ENCODE measurements around the gene GCDH.
"Not testable (repeated sequence)": the region's sequence is repeated elsewhere in the genome, so short reads cannot be mapped to it uniquely, and the experiment has no call there.

GCDH gene

DNA sequence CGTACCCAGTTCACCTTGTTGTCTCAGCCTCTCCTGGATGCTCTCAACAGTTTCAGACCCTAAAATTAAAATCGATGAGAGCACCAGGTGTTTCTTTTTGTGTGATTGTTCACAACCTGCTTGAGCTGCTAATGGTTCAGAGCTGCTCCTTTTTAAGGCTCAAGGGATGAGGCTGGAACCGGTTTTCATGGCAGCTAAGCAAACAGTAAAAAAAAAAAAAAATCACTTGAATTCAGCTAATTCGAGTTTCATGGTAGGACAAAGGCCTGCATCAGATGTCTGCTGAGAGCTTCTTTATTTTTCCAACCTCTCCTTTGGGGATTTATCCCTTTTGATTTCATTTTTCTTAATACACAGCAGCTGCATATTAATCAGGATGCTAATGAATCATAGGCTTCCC, 21.6 kb downstream of the GCDH start:
- DNase-seq: no peak

DNA sequence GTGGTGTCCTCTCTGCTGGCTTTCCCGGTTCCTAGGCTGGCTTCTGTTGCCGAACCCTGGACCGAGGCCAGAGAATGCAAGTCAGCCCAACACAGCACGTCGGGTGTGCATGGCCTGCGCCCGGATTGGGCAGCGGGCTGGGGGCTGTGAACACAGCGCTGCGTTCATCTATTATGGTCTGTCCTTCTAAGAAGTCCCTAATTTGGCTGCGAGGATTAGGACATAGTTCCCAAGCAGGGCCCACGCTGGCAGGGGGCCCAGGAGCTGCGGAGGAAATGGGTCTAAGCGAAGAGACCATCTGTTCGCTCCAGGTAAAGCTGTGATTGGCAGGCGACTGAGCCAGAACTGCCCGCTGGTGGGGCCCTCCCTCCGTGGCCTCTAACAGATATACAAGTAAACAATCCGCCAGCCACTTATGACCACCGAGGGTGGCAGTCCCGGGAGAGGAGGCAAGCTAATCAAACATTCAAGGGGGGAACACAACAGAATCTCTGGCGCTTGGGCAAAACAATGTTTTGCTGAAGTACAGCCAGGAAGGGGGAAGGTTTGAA, 22.1 kb downstream of the GCDH start:
- DNase-seq: no peak

DNA sequence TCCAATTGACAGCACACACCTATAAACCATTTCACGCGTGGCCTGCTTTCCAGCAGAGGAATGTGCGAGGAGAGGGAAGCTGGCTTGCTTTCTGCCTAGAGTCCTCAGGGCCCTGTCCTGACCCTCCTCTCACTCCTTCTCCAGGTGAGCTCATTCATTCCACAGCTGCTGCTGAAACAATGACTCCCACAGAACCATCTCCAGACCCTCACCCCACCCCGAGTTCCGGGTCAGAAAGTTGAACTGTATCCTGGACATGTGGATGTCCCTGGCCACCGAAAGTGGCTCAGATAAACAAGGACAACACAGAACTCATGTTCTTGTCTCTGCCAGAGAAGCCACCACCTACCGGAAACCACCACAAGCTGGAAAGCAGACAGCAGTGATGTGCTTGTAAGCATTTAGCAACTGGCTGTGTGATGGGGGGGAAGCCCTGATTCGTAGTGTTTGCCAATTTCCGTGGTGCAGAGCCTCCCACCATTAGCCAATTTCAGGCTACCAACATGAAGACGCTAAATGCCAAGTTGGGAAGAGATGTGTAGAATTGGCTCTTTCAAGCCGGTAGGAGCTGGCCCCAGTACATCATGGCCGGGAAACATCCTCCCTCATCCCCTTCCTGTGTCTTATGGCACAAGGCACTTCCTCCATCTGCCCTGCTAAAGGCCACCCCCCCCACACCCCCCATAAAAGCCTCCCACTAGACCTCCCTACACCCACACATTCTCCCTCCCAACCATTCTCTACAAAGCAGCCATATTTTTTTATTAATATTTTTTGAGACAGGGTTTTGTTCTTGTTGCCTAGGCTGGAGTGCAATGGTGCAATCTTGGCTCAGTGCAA, 23.1 kb downstream of the GCDH start:
- DNase-seq: peak; percentile 47

DNA sequence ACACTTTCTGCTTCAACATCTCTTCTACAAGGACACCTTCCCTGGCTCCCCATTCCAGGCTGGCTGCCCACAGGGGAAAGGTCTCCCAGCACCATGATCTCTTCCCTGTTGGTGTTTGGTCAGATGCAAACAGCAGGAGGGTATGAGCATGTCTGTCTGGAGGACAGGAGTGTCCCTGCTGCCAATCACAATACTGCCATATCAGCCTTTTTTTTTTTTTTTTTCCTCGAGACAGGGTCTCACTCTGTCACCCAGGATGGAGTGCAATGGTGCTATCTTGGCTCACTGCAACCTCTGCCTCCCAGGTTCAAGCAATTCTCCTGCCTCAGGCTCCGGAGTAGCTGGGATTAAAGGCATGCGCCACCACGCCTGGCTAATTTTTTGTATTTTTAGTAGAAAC, 24.9 kb downstream of the GCDH start:
- not testable (repeated sequence) for DNase-seq

DNA sequence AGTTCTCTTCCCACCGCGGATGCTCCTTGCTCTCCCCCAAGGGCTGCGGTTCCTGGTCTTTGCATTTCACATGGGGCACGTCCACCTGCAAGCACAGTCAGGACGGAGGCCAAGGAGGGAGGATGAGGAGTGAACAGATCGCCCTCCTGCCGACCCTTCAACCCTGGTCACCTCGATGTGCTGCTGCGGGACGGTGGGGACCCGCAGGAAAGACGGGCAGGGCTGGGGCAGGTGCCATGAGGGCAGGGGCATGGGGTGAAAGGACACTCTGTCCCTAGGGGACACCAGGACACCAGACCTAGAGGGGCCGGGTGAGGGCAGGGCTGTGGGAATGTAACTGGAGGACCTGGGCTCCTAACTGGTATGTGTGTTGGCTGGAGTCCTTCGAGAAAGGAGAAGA, 27.3 kb downstream of the GCDH start:
- DNase-seq: no peak

DNA sequence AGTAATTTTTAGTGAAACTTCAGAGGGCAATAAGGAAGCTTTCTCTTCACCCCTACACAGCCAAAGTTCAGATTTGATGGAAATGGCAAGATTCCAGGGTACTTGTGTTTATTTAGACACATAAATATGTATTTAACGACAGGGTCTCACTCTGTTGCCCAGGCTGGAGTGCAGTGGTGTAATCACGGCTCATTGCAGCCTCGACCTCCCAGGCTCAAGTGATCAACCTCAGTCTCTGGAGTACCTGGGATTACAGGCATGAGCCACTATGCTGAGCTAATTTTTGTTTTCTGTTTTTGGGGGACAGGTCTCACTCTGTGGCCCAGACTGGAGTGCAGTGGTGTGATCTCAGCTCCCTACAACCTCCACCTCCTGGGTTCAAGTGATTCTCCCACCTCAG, 30.1 kb downstream of the GCDH start:
- no peak for DNase-seq

DNA sequence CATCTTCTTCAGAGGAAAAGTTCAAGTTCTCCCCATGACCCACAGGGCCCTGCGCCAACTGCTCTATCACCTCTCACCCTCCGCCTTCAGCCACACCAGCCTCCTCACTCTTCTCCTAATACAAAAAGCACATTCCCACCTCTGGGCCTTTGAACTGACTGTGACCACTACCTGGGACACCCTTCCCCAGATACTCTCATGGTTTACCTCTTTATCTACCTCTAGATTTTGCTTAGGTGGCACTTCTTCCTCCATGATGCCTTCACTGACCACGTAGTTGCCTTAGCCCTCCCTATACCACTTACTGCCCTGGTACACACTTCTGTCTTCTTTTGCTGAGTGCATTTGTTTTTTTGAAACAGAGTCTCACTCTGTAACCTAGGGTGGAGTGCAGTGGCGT, 32.0 kb downstream of the GCDH start:
- DNase-seq: no peak

DNA sequence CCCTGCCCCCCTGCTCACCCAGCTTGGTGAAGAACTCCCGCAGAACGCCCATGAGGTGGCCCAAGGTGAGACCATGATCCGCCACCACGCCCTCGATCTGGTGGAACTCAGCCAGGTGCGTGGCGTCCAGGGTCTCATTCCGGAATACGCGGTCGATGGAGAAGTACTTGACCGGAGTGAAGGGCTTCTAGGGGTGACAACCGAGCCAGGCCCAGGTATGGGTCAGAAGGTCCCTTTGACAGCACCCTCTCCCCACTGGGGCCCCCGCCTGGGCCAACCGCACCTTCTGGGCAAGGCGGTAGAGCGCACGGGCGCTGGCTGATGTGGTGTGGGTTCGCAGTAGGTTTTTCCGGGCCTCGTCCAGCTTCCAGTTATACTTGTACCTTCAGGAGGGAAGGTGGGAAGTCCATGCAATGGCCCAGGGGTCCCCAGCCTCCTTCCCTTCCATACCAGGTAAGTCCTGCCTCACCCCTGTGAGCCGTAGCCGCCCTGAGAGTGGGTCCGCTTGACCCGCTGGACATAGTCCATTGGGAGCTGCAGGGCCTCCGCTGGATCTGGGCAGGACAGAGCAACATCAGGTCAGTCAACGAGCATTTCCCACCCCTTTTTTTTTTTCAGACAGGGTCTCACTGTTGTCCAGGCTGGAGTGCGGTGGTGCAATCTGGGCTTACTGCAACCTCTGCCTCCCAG, 33.8 kb downstream of the GCDH start:
- no peak for DNase-seq

DNA sequence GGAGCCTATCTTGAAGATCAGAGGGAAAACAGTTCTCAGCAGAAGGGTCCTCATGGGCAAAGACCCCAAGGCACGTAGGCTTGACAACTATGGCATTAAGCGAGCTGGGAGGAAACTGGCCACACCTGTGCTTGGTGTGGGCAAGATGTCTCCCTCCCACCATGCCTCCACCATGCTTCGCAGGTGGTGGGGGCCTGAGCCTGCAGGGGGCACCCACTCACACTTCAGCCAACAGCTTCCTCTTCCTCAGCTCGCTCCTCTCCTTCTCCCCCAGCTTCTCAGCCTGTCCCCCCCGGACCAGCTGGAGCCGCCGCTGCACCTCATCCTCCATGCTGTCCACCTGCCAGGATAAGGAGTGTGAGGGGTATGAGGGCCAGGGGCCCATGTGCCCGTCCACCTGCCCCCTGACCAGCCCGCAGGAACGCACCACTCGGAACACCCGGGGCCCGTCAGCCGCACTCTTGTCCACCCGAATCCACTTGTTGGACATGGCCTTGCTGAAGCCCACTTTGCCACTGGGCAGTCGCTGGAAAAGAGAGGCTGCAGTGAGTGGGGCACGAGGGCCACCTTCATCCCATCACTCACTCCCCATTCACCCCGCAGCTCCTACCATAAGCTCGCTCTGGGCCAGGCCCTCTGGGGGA, 39.2 kb downstream of the GCDH start:
- no peak for DNase-seq

DNA sequence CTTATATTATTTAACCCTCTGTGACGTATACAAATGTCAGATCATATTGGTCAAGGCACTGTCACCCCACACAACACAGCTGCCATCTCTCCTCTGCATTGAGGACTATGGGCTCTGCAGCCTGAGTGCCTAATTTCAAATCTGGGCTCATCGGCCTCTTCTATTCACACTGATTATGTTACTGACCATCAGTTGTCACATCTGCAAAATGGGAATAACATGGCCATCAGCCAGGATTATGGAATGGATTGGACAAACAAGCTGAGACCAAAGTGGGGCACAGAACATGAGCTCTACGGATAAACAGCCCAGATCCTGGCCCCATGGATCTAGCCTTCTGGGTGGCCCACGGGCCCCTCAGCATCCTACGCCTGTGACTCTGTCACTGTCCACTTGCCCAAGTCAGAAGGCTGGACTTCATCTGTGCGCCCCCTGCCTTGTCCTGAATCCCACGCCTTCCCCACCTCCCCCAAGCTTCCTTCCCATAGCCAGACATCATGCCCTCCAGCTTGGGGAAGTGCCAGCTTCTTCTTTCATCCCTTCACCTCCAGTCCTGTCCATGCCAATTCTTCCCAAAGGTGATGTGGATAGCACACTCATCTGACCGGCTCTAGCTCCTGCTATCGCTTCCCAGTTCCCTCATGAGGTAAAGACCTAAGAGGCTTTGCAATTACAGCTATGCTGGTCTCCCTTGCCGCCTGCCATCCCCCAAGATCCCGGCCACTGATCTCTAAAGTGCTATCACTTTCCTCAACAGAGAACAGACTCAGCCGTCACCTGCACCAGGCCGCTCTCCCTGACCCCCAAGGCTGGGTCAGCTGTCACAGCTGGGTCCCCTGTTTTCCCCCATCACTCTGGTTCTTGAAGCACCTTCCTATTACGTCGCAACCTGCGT, 41.7 kb downstream of the GCDH start:
- DNase-seq: no peak

DNA sequence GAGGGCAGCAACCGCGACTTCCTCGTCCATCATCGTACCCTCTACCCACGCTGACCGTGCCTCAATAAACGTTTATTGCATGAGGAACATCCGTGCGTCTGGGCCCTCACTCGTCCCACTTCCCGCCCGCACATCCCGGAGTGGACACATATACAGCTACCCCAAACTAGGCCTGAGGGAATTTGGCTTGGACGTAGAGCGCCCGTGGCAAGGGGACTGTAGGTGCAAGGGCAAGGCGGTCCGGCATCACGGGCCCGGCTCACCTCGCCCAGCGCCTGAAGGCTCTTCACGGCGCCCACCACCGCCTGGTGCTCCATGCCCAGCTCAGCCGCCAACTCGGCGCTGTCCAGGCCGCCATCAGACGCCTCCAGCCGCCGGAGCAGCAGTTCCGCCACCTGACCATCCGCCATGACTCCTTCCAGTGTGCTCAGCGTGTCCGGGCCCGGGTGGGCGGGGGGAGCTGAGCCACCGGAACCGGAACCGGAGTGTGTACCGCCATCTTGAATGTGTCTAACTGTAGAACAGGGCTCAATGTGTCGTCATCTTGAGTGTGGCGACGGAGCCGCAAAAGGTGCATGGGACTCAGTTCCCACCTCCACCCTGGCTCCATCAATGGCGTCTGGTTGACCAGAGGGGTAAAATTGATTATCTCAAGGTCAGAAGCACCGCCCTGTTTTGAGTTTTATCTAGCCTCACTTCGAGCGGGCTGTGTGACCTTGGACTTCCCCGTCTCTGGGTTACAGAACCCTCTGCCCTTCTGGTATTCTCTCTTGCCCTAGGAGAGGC, 42.5 kb downstream of the GCDH start, which contains the start of gene FARSA:
TSS of gene FARSA (minus strand) at position 425 of the 786 bp plus-strand sequence. CDS start at position 410, 15 bp downstream.
- DNase-seq: peak; percentile 93

DNA sequence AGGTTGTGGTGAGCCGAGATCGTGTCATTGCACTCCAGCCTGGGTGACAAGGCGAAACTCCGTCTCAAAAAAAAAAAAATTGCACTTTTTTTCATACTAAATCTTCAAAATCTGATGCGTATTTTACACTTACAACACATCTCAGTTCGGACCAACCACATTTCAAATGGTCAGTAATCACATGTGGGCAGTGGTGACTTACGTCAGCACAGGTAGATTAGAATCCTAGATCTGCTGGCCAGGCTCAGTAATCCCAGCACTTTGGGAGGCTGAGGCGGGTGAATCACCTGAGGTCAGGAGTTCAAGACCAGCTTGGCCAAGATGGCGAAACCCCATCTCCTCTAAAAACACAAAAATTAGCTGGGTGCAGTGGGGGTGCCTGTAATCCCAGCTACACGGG, 44.1 kb downstream of the GCDH start:
- DNase-seq: no peak

DNA sequence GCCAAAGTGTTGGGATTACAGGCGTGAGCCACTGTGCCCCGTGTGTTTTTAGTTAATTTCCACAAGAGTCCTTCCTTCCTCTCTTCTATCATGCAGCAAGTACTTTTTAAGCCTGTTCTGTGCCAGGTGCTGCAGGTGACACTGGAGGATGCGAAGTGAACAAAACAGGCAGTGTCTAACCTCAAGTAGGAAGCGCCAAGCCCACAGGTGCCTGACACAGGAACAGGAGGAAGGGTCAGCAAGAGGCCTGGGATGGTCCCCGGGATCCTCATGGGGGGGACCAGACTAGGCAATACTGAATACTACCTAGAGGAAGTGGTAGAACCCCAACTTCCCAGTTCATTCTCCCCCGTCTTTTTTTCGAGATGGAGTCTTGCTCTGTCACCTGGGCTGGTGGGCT, 45.6 kb downstream of the GCDH start:
- no peak for DNase-seq

DNA sequence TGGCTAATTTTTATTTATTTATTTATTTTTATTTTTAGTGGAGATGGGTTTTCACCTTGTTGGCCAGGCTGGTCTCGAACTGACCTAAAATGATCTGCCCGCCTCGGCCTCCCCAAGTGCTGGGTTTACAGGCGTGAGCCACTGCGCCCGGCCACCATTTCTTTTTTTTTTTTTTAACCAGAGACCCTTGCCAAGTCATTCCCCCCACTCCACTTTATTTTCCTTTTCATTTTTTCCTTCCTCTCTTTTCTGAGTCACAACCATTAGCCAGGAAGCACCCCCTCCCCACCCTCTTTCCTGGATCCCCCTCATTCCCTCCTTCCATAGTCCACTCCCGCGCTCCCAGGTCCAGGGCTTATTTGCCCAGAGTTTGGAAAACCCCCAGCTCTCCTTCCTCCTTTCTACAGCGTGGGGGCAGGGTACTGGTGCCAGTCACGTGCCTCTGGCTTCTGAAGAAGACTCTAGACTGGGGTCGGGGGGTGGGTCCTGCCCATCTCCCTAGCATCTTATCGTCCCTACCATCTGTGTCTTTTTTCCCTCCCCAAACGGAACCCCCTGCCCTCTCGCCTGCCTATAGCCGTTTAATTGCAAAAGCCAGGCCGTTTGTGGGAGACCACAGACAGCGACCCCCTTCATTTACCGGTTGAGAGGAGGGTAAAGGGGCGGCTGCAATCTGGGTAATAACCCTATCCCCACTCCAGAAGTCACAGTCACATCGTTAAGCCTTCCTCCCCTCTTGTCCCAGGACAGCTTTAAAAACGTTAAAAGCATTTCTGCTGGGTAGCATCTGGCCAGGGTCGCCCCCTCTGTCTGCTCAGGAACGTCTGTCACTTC, 46.4 kb downstream of the GCDH start:
- peak; percentile 48 for DNase-seq

DNA sequence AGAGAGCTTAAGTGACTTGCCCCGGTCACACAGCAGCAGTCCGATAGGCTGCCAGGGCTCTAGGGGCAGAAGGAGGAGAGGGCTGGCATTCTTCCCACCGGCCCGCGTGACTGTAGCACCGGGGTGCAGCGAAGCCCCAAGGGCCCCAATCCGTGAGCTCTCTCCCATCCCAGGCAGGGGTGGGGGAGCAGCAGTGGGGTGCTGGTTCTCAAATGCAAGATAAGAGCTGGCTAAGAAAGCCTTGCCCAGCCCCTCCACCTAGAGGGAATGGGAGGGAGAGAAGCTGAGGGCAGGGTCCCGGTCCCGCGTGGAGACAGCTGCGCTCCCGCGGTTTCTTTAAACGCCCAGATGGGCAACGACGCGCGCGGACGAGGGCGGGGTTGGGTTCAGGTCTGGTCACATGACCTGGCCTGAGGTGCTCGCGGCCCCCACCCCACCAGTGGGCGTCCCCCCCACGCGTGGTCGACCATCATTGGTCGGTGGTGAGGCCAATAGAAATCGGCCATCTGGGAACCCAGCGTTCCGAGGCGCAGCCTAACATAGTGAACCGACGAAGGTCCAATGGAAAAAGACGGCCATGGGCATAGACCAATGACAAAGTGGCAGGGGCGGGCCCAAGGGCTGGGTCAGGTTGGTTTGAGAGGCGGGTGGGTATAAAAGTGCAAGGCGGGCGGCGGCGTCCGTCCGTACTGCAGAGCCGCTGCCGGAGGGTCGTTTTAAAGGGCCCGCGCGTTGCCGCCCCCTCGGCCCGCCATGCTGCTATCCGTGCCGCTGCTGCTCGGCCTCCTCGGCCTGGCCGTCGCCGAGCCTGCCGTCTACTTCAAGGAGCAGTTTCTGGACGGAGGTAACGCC, 47.2 kb downstream of the GCDH start, which contains the start of gene CALR:
TSS of gene CALR (plus strand) at position 683 of the 852 bp plus-strand sequence. CDS start at position 754, 71 bp downstream.
- DNase-seq: peak; percentile 100

DNA sequence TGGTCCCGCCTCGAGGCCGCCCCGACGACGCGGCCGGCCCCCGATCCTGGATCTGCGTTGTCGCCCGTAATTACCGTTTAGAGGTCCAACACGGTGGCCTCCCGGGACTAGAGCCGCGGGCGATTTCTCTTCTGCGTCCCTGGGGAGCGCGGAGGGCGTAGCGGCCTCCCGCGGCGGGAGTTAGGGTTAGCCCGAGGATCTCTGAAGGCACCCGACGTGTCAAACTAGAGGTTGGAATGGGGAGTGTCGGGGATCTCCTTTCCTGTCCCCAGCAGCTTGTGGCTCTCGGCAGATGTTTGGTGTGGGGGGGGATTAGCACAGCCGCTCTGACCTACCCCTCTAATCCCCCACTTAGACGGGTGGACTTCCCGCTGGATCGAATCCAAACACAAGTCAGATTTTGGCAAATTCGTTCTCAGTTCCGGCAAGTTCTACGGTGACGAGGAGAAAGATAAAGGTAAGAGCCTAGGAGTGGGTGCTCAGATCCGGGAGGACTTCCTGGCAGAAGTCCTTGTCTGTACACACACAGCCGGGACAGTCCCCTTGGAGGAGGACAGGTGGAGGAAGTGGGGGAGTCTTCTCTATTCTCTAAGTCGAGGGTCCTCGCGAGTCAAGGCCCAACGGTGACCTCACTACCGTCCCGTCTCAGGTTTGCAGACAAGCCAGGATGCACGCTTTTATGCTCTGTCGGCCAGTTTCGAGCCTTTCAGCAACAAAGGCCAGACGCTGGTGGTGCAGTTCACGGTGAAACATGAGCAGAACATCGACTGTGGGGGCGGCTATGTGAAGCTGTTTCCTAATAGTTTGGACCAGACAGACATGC, 48.0 kb downstream of the GCDH start:
- peak; percentile 58 for DNase-seq

DNA sequence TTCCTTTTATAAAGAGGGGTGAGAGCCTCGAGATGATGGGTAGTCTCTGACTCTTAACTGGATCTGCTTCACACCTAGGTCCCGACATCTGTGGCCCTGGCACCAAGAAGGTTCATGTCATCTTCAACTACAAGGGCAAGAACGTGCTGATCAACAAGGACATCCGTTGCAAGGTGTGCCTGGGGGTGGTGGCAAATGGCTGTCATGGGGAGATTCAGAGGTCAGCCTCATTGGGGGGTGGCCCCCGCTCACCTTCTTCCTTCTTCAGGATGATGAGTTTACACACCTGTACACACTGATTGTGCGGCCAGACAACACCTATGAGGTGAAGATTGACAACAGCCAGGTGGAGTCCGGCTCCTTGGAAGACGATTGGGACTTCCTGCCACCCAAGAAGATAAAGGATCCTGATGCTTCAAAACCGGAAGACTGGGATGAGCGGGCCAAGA, 49.0 kb downstream of the GCDH start:
- DNase-seq: no peak

DNA sequence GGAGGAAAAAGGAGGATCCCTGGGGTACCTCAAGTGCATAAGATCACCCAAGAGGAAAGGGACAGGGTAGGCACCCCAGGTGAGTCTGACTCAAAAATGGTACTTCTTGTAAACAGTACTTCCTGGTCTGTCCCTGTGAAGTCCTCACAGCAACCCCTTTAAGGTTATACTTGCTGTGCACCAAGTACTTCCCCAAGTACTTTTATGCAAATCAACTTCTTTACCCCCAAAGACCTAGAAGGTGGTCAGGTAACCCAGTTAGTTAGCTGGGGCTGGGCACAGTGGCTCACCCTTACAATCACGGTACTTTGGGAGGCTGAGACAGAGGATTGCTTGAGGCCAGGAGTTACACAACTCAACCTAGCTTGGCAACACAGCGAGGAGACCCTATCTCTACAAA, 49.9 kb downstream of the GCDH start:
- no peak for DNase-seq

Data from stimulated activated CD4-positive, alpha-beta T cell treated with anti-CD3 and anti-CD28 coated beads, Interleukin-15, amount 100 ng/mL, for 24 hours (primary cell).